B cell (primary cell): ENCODE data around the gene MGST2. TPM values are rescaled to one million over a fixed set of nuclear protein-coding genes. Genes with fewer than 3 reads are reported as not detected.

Source experiments
- ATAC-seq: fragments of 200-7000 bp; cut with Tn5 transposase; one replicate; pipeline ENCODE4 v1.10.0; 2021; ENCODE audit warnings: low read depth, mild to moderate bottlenecking, moderate number of reproducible peaks, moderate library complexity
- CTCF ChIA-PET: fragments of 350-600 bp; sonication (Branson Sonifier 250); formaldehyde crosslinking; loops from one replicate; lab custom pipeline; 2021; ENCODE audit warnings: antibody characterized with exemption, inconsistent platforms; lab: Charles Lee
- POLR2A ChIA-PET: fragments of 350-600 bp; sonication (Branson Sonifier 250); formaldehyde crosslinking; loops from one replicate; lab custom pipeline; 2021; ENCODE audit warnings: antibody characterized with exemption; lab: Charles Lee
- DNase-seq: peaks from one replicate; pipeline ENCODE4 v3.0.0; 2013
- H2AFZ ChIP-seq: 2 replicates; pipeline ENCODE4 v1.6.1; 2012; ENCODE audit warnings: mild to moderate bottlenecking, low read depth, low read length; ENCODE audit not compliant: insufficient read depth, poor library complexity, severe bottlenecking
- H3K27ac ChIP-seq, 2 donors: 1 replicate in 1 of 2; 2 replicates in 1 of 2; pipeline ENCODE4 v1.5.1; 2012 to 2013; ENCODE audit warnings: low read length in 2 of 2, mild to moderate bottlenecking in 2 of 2, moderate library complexity in 1 of 2
- H3K27me3 ChIP-seq, 4 experiments: fragments of 200-600 bp in 1 of 4; sonication (generic) in 1 of 4; replicated peaks in 1 of 4; 1 replicate in 2 of 4; 2 replicates in 2 of 4; pipeline versions ENCODE4 v1.6.1 to v1.7.0; 2013 to 2016; ENCODE audit warnings: low read length in 3 of 4, mild to moderate bottlenecking in 2 of 4, mixed read lengths in 1 of 4, moderate library complexity in 1 of 4; ENCODE audit not compliant: insufficient read depth in 4 of 4, control insufficient read depth in 3 of 4; ENCODE audit errors: control extremely low read depth in 1 of 4
- H3K36me3 ChIP-seq, 2 experiments: replicated peaks in 1 of 2; 1 replicate in 1 of 2; 2 replicates in 1 of 2; pipeline versions ENCODE4 v1.6.1 to v1.7.1; 2013; ENCODE audit warnings: low read length in 1 of 2; ENCODE audit not compliant: insufficient read depth in 2 of 2, control insufficient read depth in 1 of 2; ENCODE audit errors: control extremely low read depth in 1 of 2, extremely low read depth in 1 of 2
- H3K4me1 ChIP-seq, 2 donors: fragments of 200-600 bp in 1 of 2; sonication (generic) in 1 of 2; 1 replicate in 1 of 2; 2 replicates in 1 of 2; pipeline versions ENCODE4 v1.5.1 to v1.6.1; 2013 to 2017; ENCODE audit warnings: low read length in 2 of 2; ENCODE audit not compliant: control insufficient read depth in 2 of 2, insufficient read depth in 2 of 2
- H3K4me2 ChIP-seq: replicated peaks from 2 replicates; pipeline ENCODE3; 2012; ENCODE audit warnings: mild to moderate bottlenecking, low read depth, low read length; ENCODE audit not compliant: poor library complexity, severe bottlenecking
- H3K4me3 ChIP-seq, 5 experiments: fragments of 200-600 bp in 1 of 5; sonication (generic) in 1 of 5; 1 replicate in 3 of 5; 2 replicates in 2 of 5; pipeline versions ENCODE4 v1.5.1 to v1.7.0; 2011 to 2016; ENCODE audit warnings: low read length in 4 of 5, mild to moderate bottlenecking in 4 of 5, low read depth in 2 of 5, control low read depth in 1 of 5, moderate library complexity in 1 of 5; ENCODE audit not compliant: insufficient read depth in 1 of 5; ENCODE audit errors: control extremely low read depth in 1 of 5, extremely low read depth in 1 of 5
- H3K79me2 ChIP-seq: fragments of 200-600 bp; sonication (generic); one replicate; pipeline ENCODE4 v1.6.0; 2016; ENCODE audit warnings: low read length; ENCODE audit not compliant: control insufficient read depth, insufficient read depth
- H3K9ac ChIP-seq: fragments of 200-600 bp; sonication (generic); 2 replicates; pipeline ENCODE4 v1.6.1; 2017; ENCODE audit warnings: mild to moderate bottlenecking, low read length, moderate library complexity
- H3K9me3 ChIP-seq, 3 donors: one replicate each; pipeline versions ENCODE4 v1.6.1 to v1.7.1; 2013; ENCODE audit warnings: low read length in 2 of 3; ENCODE audit not compliant: control insufficient read depth in 2 of 3, insufficient read depth in 1 of 3; ENCODE audit errors: control extremely low read depth in 1 of 3
- H4K20me1 ChIP-seq: 2 replicates; pipeline ENCODE4 v1.6.0; 2012; ENCODE audit warnings: mild to moderate bottlenecking, low read length; ENCODE audit not compliant: insufficient read depth, control insufficient read depth, poor library complexity, severe bottlenecking
- H3K27ac Mint-ChIP-seq: one replicate; pipeline ENCODE4 v1.8.0; 2021; ENCODE audit warnings: mixed read lengths
- H3K27me3 Mint-ChIP-seq: one replicate; pipeline ENCODE4 v1.8.0; 2021; ENCODE audit warnings: mixed read lengths
- H3K4me1 Mint-ChIP-seq: one replicate; pipeline ENCODE4 v1.8.0; 2021; ENCODE audit warnings: mixed read lengths
- H3K4me3 Mint-ChIP-seq: one replicate; pipeline ENCODE4 v1.8.0; 2021; ENCODE audit warnings: mixed read lengths
- H3K9me3 Mint-ChIP-seq: one replicate; pipeline ENCODE4 v1.8.0; 2022; ENCODE audit warnings: mixed read lengths; ENCODE audit not compliant: insufficient read depth
- EZH2 ChIP-seq: IDR thresholded peaks from 2 replicates; pipeline ENCODE4 v1.6.1; 2012; ENCODE audit warnings: borderline replicate concordance, low read depth, mild to moderate bottlenecking, moderate library complexity, low read length; ENCODE audit not compliant: insufficient read depth, poor library complexity, severe bottlenecking
- WGBS: methylation state at CpG from one replicate; pipeline ENCODE4 v1.1.5; 2013; ENCODE audit warnings: missing lambda C conversion rate; ENCODE audit not compliant: insufficient coverage; 5-methylcytosine and 5-hydroxymethylcytosine counted together
- intact Hi-C: fragments of 100-400 bp; cut with micrococcal nuclease; formaldehyde crosslinking; loops from one replicate; pipeline ENCODE4 v1.10.0; 2022
- polyA plus RNA-seq: library from polyadenylated mRNA; depleted of rRNA; stranded (reverse); fragments of >200 nt; gene quantifications from 2 replicates; pipeline ENCODE4 v1.2.3, GENCODE V29; 2012
- total RNA-seq, 2 donors: library from RNA; stranded (reverse); fragments of 120-200 nt in 1 of 2; gene quantifications; 1 replicate in 1 of 2; 2 replicates in 1 of 2; pipeline versions ENCODE4 v1.2.3 to v1.2.4, GENCODE V29; 2013 to 2022
- TF ChIP-seq, protein P1 (sequence below): fragments of 200-600 bp; IDR thresholded peaks from one replicate; pipeline ENCODE4 v1.8.0; 2022; ENCODE audit warnings: antibody characterized with exemption, mild to moderate bottlenecking

Gene MGST2
- total and polyA plus RNA-seq, 2 donors (not counting 1 experiment from before 2014, with no cell fraction given), result 0.81 to 3.4 TPM

DNA sequence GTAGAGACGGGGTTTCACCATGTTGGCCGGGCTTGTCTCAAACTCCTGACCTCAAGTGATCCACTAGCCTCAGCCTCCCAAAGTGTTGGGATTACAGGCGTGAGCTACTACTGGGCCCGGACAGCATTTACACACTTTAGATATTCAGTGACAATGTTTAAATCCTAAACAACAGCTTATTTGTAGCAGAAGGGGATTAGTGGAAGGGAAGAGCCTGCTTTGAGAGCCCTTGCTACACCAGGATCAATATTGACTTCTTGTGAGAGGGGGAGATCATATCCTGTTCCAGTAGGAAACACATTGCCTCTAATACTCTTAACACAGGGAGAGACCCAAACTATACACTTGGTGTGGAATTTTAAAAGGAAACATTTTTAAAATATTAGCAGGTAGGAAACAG is 7.1 kb downstream of the MGST2 start:
- H3K4me2 ChIP-seq, result no peak overlapping the region
- H3K4me3 ChIP-seq, result no peak overlapping the region
- H4K20me1 ChIP-seq, result no peaks in the 10 kb centered on the region
- WGBS, result no CpG with 5 or more reads among the region's 4 CpGs
- Mint-ChIP-seq H3K27me3 (no peaks in the 10 kb centered on the region), H3K27ac (no peak overlapping the region), H3K4me1 (peaks cover 13% of the 10 kb centered on the region), H3K9me3 (no peaks in the 10 kb centered on the region), H3K4me3 (no peak overlapping the region)
- ATAC-seq (no peak), DNase-seq (no peak)
- no peaks in the 10 kb centered on the region for H3K79me2 ChIP-seq
- no peak overlapping the region for H2AFZ ChIP-seq
- TF ChIP-seq EZH2, result no peak
- TF ChIP-seq, protein P1, sequence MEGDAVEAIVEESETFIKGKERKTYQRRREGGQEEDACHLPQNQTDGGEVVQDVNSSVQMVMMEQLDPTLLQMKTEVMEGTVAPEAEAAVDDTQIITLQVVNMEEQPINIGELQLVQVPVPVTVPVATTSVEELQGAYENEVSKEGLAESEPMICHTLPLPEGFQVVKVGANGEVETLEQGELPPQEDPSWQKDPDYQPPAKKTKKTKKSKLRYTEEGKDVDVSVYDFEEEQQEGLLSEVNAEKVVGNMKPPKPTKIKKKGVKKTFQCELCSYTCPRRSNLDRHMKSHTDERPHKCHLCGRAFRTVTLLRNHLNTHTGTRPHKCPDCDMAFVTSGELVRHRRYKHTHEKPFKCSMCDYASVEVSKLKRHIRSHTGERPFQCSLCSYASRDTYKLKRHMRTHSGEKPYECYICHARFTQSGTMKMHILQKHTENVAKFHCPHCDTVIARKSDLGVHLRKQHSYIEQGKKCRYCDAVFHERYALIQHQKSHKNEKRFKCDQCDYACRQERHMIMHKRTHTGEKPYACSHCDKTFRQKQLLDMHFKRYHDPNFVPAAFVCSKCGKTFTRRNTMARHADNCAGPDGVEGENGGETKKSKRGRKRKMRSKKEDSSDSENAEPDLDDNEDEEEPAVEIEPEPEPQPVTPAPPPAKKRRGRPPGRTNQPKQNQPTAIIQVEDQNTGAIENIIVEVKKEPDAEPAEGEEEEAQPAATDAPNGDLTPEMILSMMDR, result no peak
- H3K27me3 ChIP-seq, result no peaks in the 10 kb centered on the region
- H3K27ac ChIP-seq, result no peak overlapping the region
- ChIA-PET CTCF (interaction anchor here (0.6 to 1.5 kb wide), 3 partner anchors 16 to 597 kb away, joined by 3 to 6 read pairs (median 5); no protein-coding TSS in a partner anchor), POLR2A (no interaction called here)
- H3K9me3 ChIP-seq, result no peaks in the 10 kb centered on the region
- intact Hi-C loops, result no loop called here
- H3K4me1 ChIP-seq, result peaks cover 10 to 13% of the 10 kb centered on the region in 2 donors
- no peaks in the 10 kb centered on the region for H3K36me3 ChIP-seq
- H3K9ac ChIP-seq, result no peak overlapping the region

- ChIA-PET POLR2A (no interaction called here), CTCF (interaction anchor here (0.7 to 1.2 kb wide), 5 partner anchors 8 to 645 kb away, joined by 3 to 5 read pairs (median 3); no protein-coding TSS in a partner anchor)
- Histone ChIP-seq H3K9me3 (no peaks in the 10 kb centered on the region), H2AFZ (no peak overlapping the region), H3K4me1 (peaks cover 10 to 13% of the 10 kb centered on the region in 2 donors), H3K9ac (no peak overlapping the region), H3K4me3 (peak overlapping the region in 1 of 5 experiments; percentile 21), H3K4me2 (peak overlapping the region; percentile 40), H3K36me3 (no peaks in the 10 kb centered on the region), H4K20me1 (no peaks in the 10 kb centered on the region), H3K27me3 (no peaks in the 10 kb centered on the region), H3K27ac (peak overlapping the region in 1 of 2 donors; percentile 11), H3K79me2 (no peaks in the 10 kb centered on the region)
- H3K4me3 Mint-ChIP-seq, result peak overlapping the region; percentile 1
- peak overlapping the region; percentile 1 for H3K27ac Mint-ChIP-seq
- WGBS, result 52% methylated on average over 5 of the region's 10 CpGs
- ATAC-seq (peak; percentile 95), DNase-seq (peak; percentile 76)
- H3K4me1 Mint-ChIP-seq, result peaks cover 13% of the 10 kb centered on the region
- H3K27me3 Mint-ChIP-seq, result no peaks in the 10 kb centered on the region
- no peak for TF ChIP-seq EZH2
- TF ChIP-seq, protein P1, result no peak
- intact Hi-C loops, result no loop called here
- no peaks in the 10 kb centered on the region for H3K9me3 Mint-ChIP-seq
Measured at GRCh38 chr4:139674875-139675550, 9.4 kb downstream of the MGST2 start.
